Measurements from ENCODE around the gene TCP11L1. TPM values are rescaled to one million over a fixed set of nuclear protein-coding genes. Genes with fewer than 3 reads are reported as not detected.

TCP11L1 gene
- polyA plus RNA-seq = 10.5 TPM
- long read RNA-seq, donor 1, partial matches to known transcripts = 0 of 2 reads
- long read RNA-seq, donor 1, other reads (novel, unspliced or antisense) = 0 of 2 reads
- long read RNA-seq, donor 2, partial matches to known transcripts = 98 of 108 reads
- long read RNA-seq, donor 2, other reads (novel, unspliced or antisense) = 6 of 108 reads
- long read RNA-seq, donor 3 = 0 reads
- long read RNA-seq, donor 4 = 0 reads
- long read RNA-seq, donor 5, partial matches to known transcripts = 0 of 2 reads
- long read RNA-seq, donor 5, other reads (novel, unspliced or antisense) = 0 of 2 reads
- long read RNA-seq, donor 6, partial matches to known transcripts = 34 of 37 reads
- long read RNA-seq, donor 6, other reads (novel, unspliced or antisense) = 0 of 37 reads
- long read RNA-seq, donor 7 = 0 reads
- long read RNA-seq, donor 8, partial matches to known transcripts = 0 of 1 reads
- long read RNA-seq, donor 8, other reads (novel, unspliced or antisense) = 0 of 1 reads
- long read RNA-seq, donor 9, partial matches to known transcripts = 0 of 1 reads
- long read RNA-seq, donor 9, other reads (novel, unspliced or antisense) = 0 of 1 reads
- long read RNA-seq, donor 10, partial matches to known transcripts = 31 of 37 reads
- long read RNA-seq, donor 10, other reads (novel, unspliced or antisense) = 5 of 37 reads
- long read RNA-seq, donor 11, partial matches to known transcripts = 0 of 2 reads
- long read RNA-seq, donor 11, other reads (novel, unspliced or antisense) = 0 of 2 reads

GRCh38 chr11:33039274-33040032, at the start of gene TCP11L1:
TCP11L1 (plus strand) TSS chr11:33039572; CDS start chr11:33043774, 4,202 bp downstream.
- Histone ChIP-seq H3K4me1 (ENCODE audit: control insufficient read depth, insufficient read depth, low read length) (peaks cover 16% of the 10 kb centered on the region), H3K4me3 (ENCODE audit: low read length) (peak within 1 kb of the TSS; percentile 76), H3K36me3 (ENCODE audit: control insufficient read depth, insufficient read depth, low read length) (peaks cover 7% of the 10 kb centered on the region), H3K9me3 (ENCODE audit: control insufficient read depth, low read depth, low read length) (no peaks in the 10 kb centered on the region), H3K27ac (ENCODE audit: low read length) (peak within 1 kb of the TSS; percentile 97), H3K27me3 (ENCODE audit: control insufficient read depth, insufficient read depth, low read length) (no peaks in the 10 kb centered on the region)
- WGBS (ENCODE audit: insufficient coverage, low lambda C conversion rate) = no CpG with 5 or more reads among the region's 84 CpGs
- peak; percentile 60 to 95 for DNase-seq

GRCh38 chr11:32990481-32990880, 48.9 kb upstream of the TCP11L1 start:
- no peak for DNase-seq
- H3K27ac ChIP-seq (ENCODE audit: low read length) = no peak overlapping the region
- H3K4me3 ChIP-seq (ENCODE audit: low read length) = no peak overlapping the region
- WGBS (ENCODE audit: insufficient coverage, low lambda C conversion rate) = no CpG with 5 or more reads among the region's 1 CpG
- H3K36me3 ChIP-seq (ENCODE audit: control insufficient read depth, insufficient read depth, low read length) = no peaks in the 10 kb centered on the region
- H3K9me3 ChIP-seq (ENCODE audit: control insufficient read depth, low read depth, low read length) = peaks cover 9% of the 10 kb centered on the region
- H3K27me3 ChIP-seq (ENCODE audit: control insufficient read depth, insufficient read depth, low read length) = no peaks in the 10 kb centered on the region
- no peaks in the 10 kb centered on the region for H3K4me1 ChIP-seq (ENCODE audit: control insufficient read depth, insufficient read depth, low read length)

- Histone ChIP-seq H3K27ac (ENCODE audit: low read length) (no peak overlapping the region), H3K36me3 (ENCODE audit: control insufficient read depth, insufficient read depth, low read length) (no peaks in the 10 kb centered on the region), H3K4me3 (ENCODE audit: low read length) (no peak overlapping the region), H3K4me1 (ENCODE audit: control insufficient read depth, insufficient read depth, low read length) (no peaks in the 10 kb centered on the region), H3K9me3 (ENCODE audit: control insufficient read depth, low read depth, low read length) (peaks cover 9% of the 10 kb centered on the region), H3K27me3 (ENCODE audit: control insufficient read depth, insufficient read depth, low read length) (no peaks in the 10 kb centered on the region)
- WGBS (ENCODE audit: insufficient coverage, low lambda C conversion rate) = 80% methylated on average over 1 of the region's 3 CpGs
- DNase-seq = no peak
These were observed 47.9 kb upstream of the TCP11L1 start for GRCh38 chr11:32991427-32991826.

- DNase-seq = no peak
- Histone ChIP-seq H3K36me3 (ENCODE audit: control insufficient read depth, insufficient read depth, low read length) (no peaks in the 10 kb centered on the region), H3K27ac (ENCODE audit: low read length) (no peak overlapping the region), H3K27me3 (ENCODE audit: control insufficient read depth, insufficient read depth, low read length) (no peaks in the 10 kb centered on the region), H3K4me1 (ENCODE audit: control insufficient read depth, insufficient read depth, low read length) (no peaks in the 10 kb centered on the region), H3K4me3 (ENCODE audit: low read length) (no peak overlapping the region), H3K9me3 (ENCODE audit: control insufficient read depth, low read depth, low read length) (peaks cover 9% of the 10 kb centered on the region)
These were observed 47.5 kb upstream of the TCP11L1 start for GRCh38 chr11:32991898-32992297.

GRCh38 chr11:33000181-33000580, 39.2 kb upstream of the TCP11L1 start:
- Histone ChIP-seq H3K9me3 (ENCODE audit: control insufficient read depth, low read depth, low read length) (no peaks in the 10 kb centered on the region), H3K27me3 (ENCODE audit: control insufficient read depth, insufficient read depth, low read length) (no peaks in the 10 kb centered on the region), H3K4me3 (ENCODE audit: low read length) (no peak overlapping the region), H3K27ac (ENCODE audit: low read length) (no peak overlapping the region), H3K4me1 (ENCODE audit: control insufficient read depth, insufficient read depth, low read length) (no peaks in the 10 kb centered on the region), H3K36me3 (ENCODE audit: control insufficient read depth, insufficient read depth, low read length) (no peaks in the 10 kb centered on the region)
- no peak for DNase-seq

- H3K36me3 ChIP-seq (ENCODE audit: control insufficient read depth, insufficient read depth, low read length) = no peaks in the 10 kb centered on the region
- H3K9me3 ChIP-seq (ENCODE audit: control insufficient read depth, low read depth, low read length) = no peaks in the 10 kb centered on the region
- H3K4me3 ChIP-seq (ENCODE audit: low read length) = no peak overlapping the region
- no peaks in the 10 kb centered on the region for H3K27me3 ChIP-seq (ENCODE audit: control insufficient read depth, insufficient read depth, low read length)
- DNase-seq = no peak
- H3K4me1 ChIP-seq (ENCODE audit: control insufficient read depth, insufficient read depth, low read length) = no peaks in the 10 kb centered on the region
- H3K27ac ChIP-seq (ENCODE audit: low read length) = no peak overlapping the region
- no CpG with 5 or more reads among the region's 6 CpGs for WGBS (ENCODE audit: insufficient coverage, low lambda C conversion rate)
These were observed 38.1 kb upstream of the TCP11L1 start for GRCh38 chr11:33001281-33001680.

- 71% methylated on average over 2 of the region's 8 CpGs for WGBS (ENCODE audit: insufficient coverage, low lambda C conversion rate)
- DNase-seq = no peak
- no peaks in the 10 kb centered on the region for H3K27me3 ChIP-seq (ENCODE audit: control insufficient read depth, insufficient read depth, low read length)
- no peak overlapping the region for H3K4me3 ChIP-seq (ENCODE audit: low read length)
- no peaks in the 10 kb centered on the region for H3K9me3 ChIP-seq (ENCODE audit: control insufficient read depth, low read depth, low read length)
- H3K4me1 ChIP-seq (ENCODE audit: control insufficient read depth, insufficient read depth, low read length) = no peaks in the 10 kb centered on the region
- H3K36me3 ChIP-seq (ENCODE audit: control insufficient read depth, insufficient read depth, low read length) = no peaks in the 10 kb centered on the region
- H3K27ac ChIP-seq (ENCODE audit: low read length) = no peak overlapping the region
These were observed 37.4 kb upstream of the TCP11L1 start for GRCh38 chr11:33001751-33002542.

GRCh38 chr11:33005175-33005574, 34.2 kb upstream of the TCP11L1 start:
- no peak overlapping the region for H3K27ac ChIP-seq (ENCODE audit: low read length)
- no peaks in the 10 kb centered on the region for H3K27me3 ChIP-seq (ENCODE audit: control insufficient read depth, insufficient read depth, low read length)
- H3K4me3 ChIP-seq (ENCODE audit: low read length) = no peak overlapping the region
- WGBS (ENCODE audit: insufficient coverage, low lambda C conversion rate) = no CpG with 5 or more reads among the region's 2 CpGs
- no peaks in the 10 kb centered on the region for H3K36me3 ChIP-seq (ENCODE audit: control insufficient read depth, insufficient read depth, low read length)
- no peak for DNase-seq
- H3K9me3 ChIP-seq (ENCODE audit: control insufficient read depth, low read depth, low read length) = no peaks in the 10 kb centered on the region
- no peaks in the 10 kb centered on the region for H3K4me1 ChIP-seq (ENCODE audit: control insufficient read depth, insufficient read depth, low read length)

GRCh38 chr11:33006010-33006409, 33.4 kb upstream of the TCP11L1 start:
- no peaks in the 10 kb centered on the region for H3K36me3 ChIP-seq (ENCODE audit: control insufficient read depth, insufficient read depth, low read length)
- H3K4me3 ChIP-seq (ENCODE audit: low read length) = no peak overlapping the region
- no peak for DNase-seq
- no peak overlapping the region for H3K27ac ChIP-seq (ENCODE audit: low read length)
- H3K4me1 ChIP-seq (ENCODE audit: control insufficient read depth, insufficient read depth, low read length) = peaks cover 2% of the 10 kb centered on the region
- no peaks in the 10 kb centered on the region for H3K27me3 ChIP-seq (ENCODE audit: control insufficient read depth, insufficient read depth, low read length)
- H3K9me3 ChIP-seq (ENCODE audit: control insufficient read depth, low read depth, low read length) = no peaks in the 10 kb centered on the region

GRCh38 chr11:33013755-33014154, 25.6 kb upstream of the TCP11L1 start:
- Histone ChIP-seq H3K4me1 (ENCODE audit: control insufficient read depth, insufficient read depth, low read length) (peaks cover 28% of the 10 kb centered on the region), H3K27ac (ENCODE audit: low read length) (no peak overlapping the region), H3K4me3 (ENCODE audit: low read length) (no peak overlapping the region), H3K9me3 (ENCODE audit: control insufficient read depth, low read depth, low read length) (peaks cover 4% of the 10 kb centered on the region), H3K36me3 (ENCODE audit: control insufficient read depth, insufficient read depth, low read length) (no peaks in the 10 kb centered on the region), H3K27me3 (ENCODE audit: control insufficient read depth, insufficient read depth, low read length) (no peaks in the 10 kb centered on the region)
- peak in 1 of 2 donors; percentile 66 for DNase-seq
- WGBS (ENCODE audit: insufficient coverage, low lambda C conversion rate) = no CpG with 5 or more reads among the region's 1 CpG
